Measurements from ENCODE around the gene NUDT1. TPM values are rescaled to one million over a fixed set of nuclear protein-coding genes. Genes with fewer than 3 reads are reported as not detected.

The NUDT1 gene
- total and polyA plus RNA-seq, 2 experiments from 2014 or later: 54.5 to 163 TPM

GRCh38 chr7:2195400-2196246, 46.4 kb upstream of the NUDT1 start (continued):
- TF ChIP-seq ZNF114 (CRISPR knock-in tag; IDR thresholded peaks at IDR 0.05) (no peak), EZH2phosphoT487 (IDR thresholded peaks at IDR 0.05; ENCODE audit: unreplicated experiment) (no peak), JUNB (IDR thresholded peaks at IDR 0.05; ENCODE audit: unreplicated experiment) (no peak), ETS1 (IDR thresholded peaks at IDR 0.05) (no peak)

DNA sequence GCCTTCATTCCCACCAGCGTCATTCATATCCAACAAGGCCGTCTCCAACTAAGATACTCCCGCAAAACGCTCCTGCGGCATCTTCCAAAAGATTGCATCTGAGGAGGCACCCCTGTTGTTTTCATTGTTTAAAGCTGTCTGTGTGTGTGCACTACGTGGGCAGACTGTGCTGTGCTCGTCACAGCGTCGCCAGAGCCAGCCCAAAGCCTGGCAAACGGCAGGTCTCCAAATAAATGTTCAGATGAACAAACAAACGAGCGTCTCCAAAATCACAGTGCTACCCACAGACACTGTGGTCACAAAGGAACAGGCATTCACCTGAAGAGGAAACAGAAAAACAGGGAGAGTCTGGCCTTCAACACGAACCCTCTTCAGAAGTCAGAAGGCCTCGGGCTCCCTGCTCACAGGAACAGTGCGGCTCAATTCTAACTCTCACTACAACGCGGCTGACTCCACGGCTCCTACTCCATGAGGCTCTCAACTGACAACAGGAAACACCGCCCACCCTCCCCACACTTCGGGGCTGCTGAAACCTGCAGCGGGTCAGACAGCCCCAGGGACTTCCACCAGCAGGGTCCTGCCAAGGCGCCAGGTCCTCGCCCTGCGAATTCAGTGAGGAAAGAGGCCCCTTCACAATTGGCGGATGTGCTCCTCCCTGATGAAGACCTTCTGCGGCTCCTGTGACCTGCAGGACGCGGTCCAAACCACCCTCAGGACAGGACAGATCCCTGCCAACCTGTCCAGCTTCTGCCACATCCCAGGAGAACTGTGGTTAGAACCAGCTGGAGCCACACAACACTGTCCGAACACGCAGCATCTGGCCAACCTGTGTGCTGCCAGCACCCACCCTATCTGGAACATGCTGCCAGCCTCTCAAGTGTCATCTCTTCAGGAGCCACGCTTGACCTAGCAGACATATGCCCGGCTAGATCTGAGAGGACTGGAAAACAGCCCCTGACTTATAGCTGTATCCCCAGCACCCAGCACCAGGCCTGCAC, 45.3 kb upstream of the NUDT1 start:
- Histone ChIP-seq H4K20me1 (replicated peaks; ENCODE audit: insufficient read depth) (0 out of 2 replicates have a peak, but pooled peaks cover 7% of the 10 kb centered on the region), H3K4me1 (ENCODE audit: insufficient read depth) (no peaks in the 10 kb centered on the region), H3K27me3 (ENCODE audit: insufficient read depth) (no peaks in the 10 kb centered on the region), H3K4me3 (no peak overlapping the region), H3K79me2 (replicated peaks; ENCODE audit: insufficient read depth) (peaks cover 14% of the 10 kb centered on the region; the same call in 1 of the 2 replicates), H3K36me3 (ENCODE audit: insufficient read depth) (peaks cover 11% of the 10 kb centered on the region), H3K4me2 (no peak overlapping the region), H2AFZ (no peak overlapping the region), H3F3A (replicated peaks; ENCODE audit: low read depth) (no peaks in the 10 kb centered on the region), H3K27ac (ENCODE audit: low read depth) (no peak overlapping the region), H3K9me2 (ENCODE audit: insufficient read depth) (no peaks in the 10 kb centered on the region)
- Mint-ChIP-seq H3K27ac (no peak overlapping the region), H3K9me3 (peaks cover 8% of the 10 kb centered on the region; the same call in 2 of the 3 replicates), H3K4me3 (no peak overlapping the region), H3K27me3 (ENCODE audit: insufficient read depth, low read depth, poor library complexity) (peaks cover 9% of the 10 kb centered on the region), H3K4me1 (no peaks in the 10 kb centered on the region), H3K36me3 (ENCODE audit: low read depth) (peaks cover 58% of the 10 kb centered on the region)
- no peak for ATAC-seq
- no peak for DNase-seq (ENCODE audit: low spot score)
- no peak for TF ChIP-seq REST (IDR thresholded peaks at IDR 0.05; ENCODE audit: unreplicated experiment)
- TF ChIP-seq NANOG (IDR thresholded peaks at IDR 0.05; ENCODE audit: borderline replicate concordance): no peak
- no peak for TF ChIP-seq CREB1 (CRISPR knock-in tag; IDR thresholded peaks at IDR 0.05; ENCODE audit: low read depth)
- no peak for TF ChIP-seq STAT1 (IDR thresholded peaks at IDR 0.05; ENCODE audit: unreplicated experiment)
- TF ChIP-seq POLR2AphosphoS5 (IDR thresholded peaks at IDR 0.05; ENCODE audit: low read depth): no peak
- TF ChIP-seq, protein P1, sequence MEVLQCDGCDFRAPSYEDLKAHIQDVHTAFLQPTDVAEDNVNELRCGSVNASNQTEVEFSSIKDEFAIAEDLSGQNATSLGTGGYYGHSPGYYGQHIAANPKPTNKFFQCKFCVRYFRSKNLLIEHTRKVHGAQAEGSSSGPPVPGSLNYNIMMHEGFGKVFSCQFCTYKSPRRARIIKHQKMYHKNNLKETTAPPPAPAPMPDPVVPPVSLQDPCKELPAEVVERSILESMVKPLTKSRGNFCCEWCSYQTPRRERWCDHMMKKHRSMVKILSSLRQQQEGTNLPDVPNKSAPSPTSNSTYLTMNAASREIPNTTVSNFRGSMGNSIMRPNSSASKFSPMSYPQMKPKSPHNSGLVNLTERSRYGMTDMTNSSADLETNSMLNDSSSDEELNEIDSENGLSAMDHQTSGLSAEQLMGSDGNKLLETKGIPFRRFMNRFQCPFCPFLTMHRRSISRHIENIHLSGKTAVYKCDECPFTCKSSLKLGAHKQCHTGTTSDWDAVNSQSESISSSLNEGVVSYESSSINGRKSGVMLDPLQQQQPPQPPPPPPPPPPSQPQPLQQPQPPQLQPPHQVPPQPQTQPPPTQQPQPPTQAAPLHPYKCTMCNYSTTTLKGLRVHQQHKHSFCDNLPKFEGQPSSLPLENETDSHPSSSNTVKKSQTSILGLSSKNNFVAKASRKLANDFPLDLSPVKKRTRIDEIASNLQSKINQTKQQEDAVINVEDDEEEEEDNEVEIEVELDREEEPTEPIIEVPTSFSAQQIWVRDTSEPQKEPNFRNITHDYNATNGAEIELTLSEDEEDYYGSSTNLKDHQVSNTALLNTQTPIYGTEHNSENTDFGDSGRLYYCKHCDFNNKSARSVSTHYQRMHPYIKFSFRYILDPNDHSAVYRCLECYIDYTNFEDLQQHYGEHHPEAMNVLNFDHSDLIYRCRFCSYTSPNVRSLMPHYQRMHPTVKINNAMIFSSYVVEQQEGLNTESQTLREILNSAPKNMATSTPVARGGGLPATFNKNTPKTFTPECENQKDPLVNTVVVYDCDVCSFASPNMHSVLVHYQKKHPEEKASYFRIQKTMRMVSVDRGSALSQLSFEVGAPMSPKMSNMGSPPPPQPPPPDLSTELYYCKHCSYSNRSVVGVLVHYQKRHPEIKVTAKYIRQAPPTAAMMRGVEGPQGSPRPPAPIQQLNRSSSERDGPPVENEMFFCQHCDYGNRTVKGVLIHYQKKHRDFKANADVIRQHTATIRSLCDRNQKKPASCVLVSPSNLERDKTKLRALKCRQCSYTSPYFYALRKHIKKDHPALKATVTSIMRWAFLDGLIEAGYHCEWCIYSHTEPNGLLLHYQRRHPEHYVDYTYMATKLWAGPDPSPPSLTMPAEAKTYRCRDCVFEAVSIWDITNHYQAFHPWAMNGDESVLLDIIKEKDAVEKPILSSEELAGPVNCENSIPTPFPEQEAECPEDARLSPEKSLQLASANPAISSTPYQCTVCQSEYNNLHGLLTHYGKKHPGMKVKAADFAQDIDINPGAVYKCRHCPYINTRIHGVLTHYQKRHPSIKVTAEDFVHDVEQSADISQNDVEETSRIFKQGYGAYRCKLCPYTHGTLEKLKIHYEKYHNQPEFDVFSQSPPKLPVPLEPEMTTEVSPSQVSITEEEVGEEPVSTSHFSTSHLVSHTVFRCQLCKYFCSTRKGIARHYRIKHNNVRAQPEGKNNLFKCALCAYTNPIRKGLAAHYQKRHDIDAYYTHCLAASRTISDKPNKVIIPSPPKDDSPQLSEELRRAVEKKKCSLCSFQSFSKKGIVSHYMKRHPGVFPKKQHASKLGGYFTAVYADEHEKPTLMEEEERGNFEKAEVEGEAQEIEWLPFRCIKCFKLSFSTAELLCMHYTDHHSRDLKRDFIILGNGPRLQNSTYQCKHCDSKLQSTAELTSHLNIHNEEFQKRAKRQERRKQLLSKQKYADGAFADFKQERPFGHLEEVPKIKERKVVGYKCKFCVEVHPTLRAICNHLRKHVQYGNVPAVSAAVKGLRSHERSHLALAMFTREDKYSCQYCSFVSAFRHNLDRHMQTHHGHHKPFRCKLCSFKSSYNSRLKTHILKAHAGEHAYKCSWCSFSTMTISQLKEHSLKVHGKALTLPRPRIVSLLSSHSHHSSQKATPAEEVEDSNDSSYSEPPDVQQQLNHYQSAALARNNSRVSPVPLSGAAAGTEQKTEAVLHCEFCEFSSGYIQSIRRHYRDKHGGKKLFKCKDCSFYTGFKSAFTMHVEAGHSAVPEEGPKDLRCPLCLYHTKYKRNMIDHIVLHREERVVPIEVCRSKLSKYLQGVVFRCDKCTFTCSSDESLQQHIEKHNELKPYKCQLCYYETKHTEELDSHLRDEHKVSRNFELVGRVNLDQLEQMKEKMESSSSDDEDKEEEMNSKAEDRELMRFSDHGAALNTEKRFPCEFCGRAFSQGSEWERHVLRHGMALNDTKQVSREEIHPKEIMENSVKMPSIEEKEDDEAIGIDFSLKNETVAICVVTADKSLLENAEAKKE (CRISPR knock-in tag; IDR thresholded peaks at IDR 0.05): no peak
- no peak for TF ChIP-seq ETS1 (IDR thresholded peaks at IDR 0.05)

All from GM23338 (cell line).